Measurements from ENCODE around the gene NEDD8.

Gene NEDD8

GRCh38 chr14:24186831-24187538 is 45.2 kb downstream of the NEDD8 start:
- peaks cover 80% of the 10 kb centered on the region for H3K36me3 Mint-ChIP-seq (ENCODE audit: low read depth)
- H3K9me3 Mint-ChIP-seq = no peaks in the 10 kb centered on the region

DNA sequence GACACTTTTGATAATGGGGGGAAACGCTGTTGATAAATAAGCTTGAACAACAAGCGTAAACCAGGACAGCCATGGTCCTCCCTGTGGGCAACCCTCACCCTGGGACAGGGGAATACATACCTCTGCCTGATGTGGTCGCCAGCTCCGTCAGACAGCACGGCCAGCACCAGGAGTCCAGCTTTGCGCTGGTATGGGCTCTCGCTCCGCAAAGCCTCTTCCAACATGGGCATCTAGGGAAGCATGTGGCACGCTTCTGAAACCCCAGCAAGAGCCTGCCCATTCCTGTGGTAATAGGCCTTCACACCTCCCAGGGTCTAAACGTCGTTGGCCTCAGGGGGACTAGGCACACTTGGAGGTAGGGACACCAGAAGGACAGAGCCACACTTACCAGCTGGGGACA is 46.4 kb downstream of the NEDD8 start:
- H3K4me1 Mint-ChIP-seq (ENCODE audit: low read depth) = peaks cover 31% of the 10 kb centered on the region
- no peak overlapping the region for H3K4me3 Mint-ChIP-seq
- no peaks in the 10 kb centered on the region for H3K9me3 Mint-ChIP-seq
- H3K27me3 Mint-ChIP-seq = no peaks in the 10 kb centered on the region
- intact Hi-C loops (cut with micrococcal nuclease) = no loop called here
- H3K36me3 Mint-ChIP-seq (ENCODE audit: low read depth) = peaks cover 81% of the 10 kb centered on the region
- H3K27ac Mint-ChIP-seq = no peak overlapping the region

More at GRCh38 chr14:24186831-24187538, 45.2 kb downstream of the NEDD8 start:
- Mint-ChIP-seq H3K4me3 (no peak overlapping the region), H3K27ac (peak overlapping the region; percentile 81), H3K4me1 (ENCODE audit: low read depth) (peaks cover 37% of the 10 kb centered on the region), H3K27me3 (no peaks in the 10 kb centered on the region)
- intact Hi-C loops (cut with micrococcal nuclease) = no loop called here

- Mint-ChIP-seq H3K36me3 (ENCODE audit: low read depth) (peaks cover 81% of the 10 kb centered on the region), H3K4me1 (ENCODE audit: low read depth) (peaks cover 27% of the 10 kb centered on the region), H3K9me3 (no peaks in the 10 kb centered on the region), H3K27ac (no peak overlapping the region), H3K27me3 (no peaks in the 10 kb centered on the region), H3K4me3 (no peak overlapping the region)
- intact Hi-C loops (cut with micrococcal nuclease) = no loop called here
Observed at GRCh38 chr14:24185026-24185425, 47.1 kb downstream of the NEDD8 start.

DNA sequence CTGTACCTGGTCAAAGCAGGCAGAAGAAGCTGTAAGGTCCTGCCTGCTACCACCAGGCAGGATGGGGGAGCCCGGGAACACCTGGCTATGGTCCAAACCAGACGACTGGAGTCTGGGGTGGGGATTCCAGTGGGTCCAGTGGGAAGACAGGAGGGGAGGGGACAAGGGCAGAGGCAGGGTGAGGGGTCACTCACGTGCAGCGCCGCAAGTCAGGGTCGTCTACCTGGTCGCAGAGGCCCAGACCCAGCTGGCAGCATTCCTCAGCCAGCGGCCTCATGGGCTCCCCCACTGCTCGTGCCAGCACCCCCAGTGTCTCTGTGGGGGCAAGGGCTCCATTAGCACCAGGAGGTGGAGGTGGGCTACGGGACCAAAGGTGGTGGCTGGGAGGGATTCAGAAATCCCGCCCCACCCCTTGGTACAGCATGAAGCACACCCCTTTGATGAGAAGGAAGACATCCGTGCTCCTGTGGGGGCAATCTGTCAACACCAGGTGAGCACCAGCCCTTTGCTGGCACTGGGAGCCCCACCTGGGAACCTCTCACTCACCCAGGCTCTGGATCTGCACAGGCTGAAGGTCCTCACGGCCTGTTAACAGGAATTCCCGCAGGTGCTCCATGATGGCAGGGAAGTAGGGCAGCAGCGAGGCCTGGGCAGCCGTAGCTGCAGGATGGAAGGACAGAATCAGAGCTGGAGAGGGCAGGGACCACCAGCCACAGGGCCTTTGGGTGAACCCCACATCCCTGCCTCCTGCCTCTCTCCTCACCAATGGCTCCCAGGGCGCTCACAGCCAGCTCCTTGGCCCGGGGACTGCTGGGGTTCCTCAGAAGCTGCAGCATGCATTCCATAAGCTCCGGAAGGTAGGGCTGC is 47.8 kb downstream of the NEDD8 start:
- H3K36me3 Mint-ChIP-seq (ENCODE audit: low read depth) = peaks cover 84% of the 10 kb centered on the region
- no peaks in the 10 kb centered on the region for H3K27me3 Mint-ChIP-seq
- no peaks in the 10 kb centered on the region for H3K9me3 Mint-ChIP-seq
- H3K27ac Mint-ChIP-seq = no peak overlapping the region
- H3K4me3 Mint-ChIP-seq = no peak overlapping the region
- intact Hi-C loops (cut with micrococcal nuclease) = no loop called here
- peaks cover 22% of the 10 kb centered on the region for H3K4me1 Mint-ChIP-seq (ENCODE audit: low read depth)

DNA sequence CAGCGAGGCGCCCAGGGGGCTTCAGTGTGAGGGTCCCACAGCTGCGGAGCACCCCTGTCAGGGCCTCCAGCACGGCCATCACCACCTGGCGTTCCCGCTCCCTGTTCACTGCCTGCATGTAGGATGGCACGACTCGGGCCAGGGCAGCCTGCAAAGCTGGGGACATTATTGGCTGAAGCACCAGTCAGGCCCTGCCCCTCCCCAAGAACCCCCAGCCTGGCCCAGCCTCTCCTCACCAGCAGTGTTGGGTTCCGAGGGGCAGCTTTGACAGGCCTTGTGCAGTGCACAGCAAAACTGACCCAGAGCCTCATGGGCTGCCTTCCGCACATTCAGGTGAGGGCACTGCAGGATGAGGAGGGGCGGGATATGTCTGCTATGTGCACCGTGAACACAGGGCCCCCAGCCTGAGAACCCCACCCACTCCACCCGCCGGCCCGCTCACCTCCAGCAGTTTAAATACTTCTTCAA is 49.1 kb downstream of the NEDD8 start:
- intact Hi-C loops (cut with micrococcal nuclease) = no loop called here
- peaks cover 12% of the 10 kb centered on the region for H3K4me1 Mint-ChIP-seq (ENCODE audit: low read depth)
- no peaks in the 10 kb centered on the region for H3K27me3 Mint-ChIP-seq
- H3K4me3 Mint-ChIP-seq = no peak overlapping the region
- H3K36me3 Mint-ChIP-seq (ENCODE audit: low read depth) = peaks cover 92% of the 10 kb centered on the region
- H3K9me3 Mint-ChIP-seq = no peaks in the 10 kb centered on the region
- H3K27ac Mint-ChIP-seq = no peak overlapping the region

GRCh38 chr14:24182110-24182882 is 49.9 kb downstream of the NEDD8 start:
- no peak overlapping the region for H3K4me3 Mint-ChIP-seq
- H3K36me3 Mint-ChIP-seq (ENCODE audit: low read depth) = peaks cover 99% of the 10 kb centered on the region
- intact Hi-C loops (cut with micrococcal nuclease) = no loop called here
- no peaks in the 10 kb centered on the region for H3K27me3 Mint-ChIP-seq
- H3K4me1 Mint-ChIP-seq (ENCODE audit: low read depth) = peaks cover 5% of the 10 kb centered on the region
- H3K27ac Mint-ChIP-seq = no peak overlapping the region
- H3K9me3 Mint-ChIP-seq = no peaks in the 10 kb centered on the region

GRCh38 chr14:24181371-24182077 is 50.6 kb downstream of the NEDD8 start:
- no peak overlapping the region for H3K4me3 Mint-ChIP-seq

DNA sequence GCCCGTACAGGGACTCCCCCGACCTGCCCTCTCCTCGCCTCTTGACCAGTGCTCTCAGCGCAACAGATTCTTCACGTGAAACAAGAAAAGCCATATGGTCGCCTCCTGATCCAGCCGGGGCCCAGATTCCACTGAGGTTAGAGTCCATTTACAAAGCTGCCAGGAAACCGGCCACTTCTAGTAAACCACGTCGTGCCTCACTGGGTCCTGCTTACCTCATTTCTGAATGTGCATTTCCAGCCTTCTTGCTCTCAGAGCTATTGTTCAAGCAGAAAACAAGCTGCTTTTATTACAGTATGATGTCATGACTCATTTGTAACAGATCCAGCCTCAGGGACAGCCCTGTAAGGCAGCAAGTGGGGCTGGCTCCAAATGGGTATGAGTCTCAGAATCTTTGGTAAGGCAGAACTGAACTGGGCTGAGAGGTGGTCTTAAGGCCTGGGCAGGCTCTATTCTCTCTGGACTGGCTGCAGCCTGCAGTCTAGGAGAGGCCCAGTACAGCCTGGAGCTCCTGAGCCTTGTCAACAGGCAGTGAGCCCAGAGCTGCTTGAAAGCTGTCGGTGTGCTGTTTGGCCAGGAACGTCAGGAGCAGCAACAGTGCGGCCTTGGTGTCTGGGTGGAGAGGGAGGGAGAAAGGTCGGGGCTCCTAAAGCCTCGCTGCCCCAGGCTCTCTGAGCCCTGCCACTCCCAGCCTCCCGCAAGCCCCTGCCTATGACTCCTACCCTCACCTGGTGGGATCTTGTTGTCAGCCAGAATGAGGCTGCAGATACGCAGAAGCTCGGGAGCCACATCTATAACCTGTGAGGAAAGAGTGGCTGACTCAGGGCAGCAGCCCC is 52.0 kb downstream of the NEDD8 start:
- Mint-ChIP-seq H3K27ac (no peak overlapping the region), H3K27me3 (no peaks in the 10 kb centered on the region), H3K4me3 (no peak overlapping the region), H3K9me3 (no peaks in the 10 kb centered on the region), H3K4me1 (ENCODE audit: low read depth) (no peaks in the 10 kb centered on the region), H3K36me3 (ENCODE audit: low read depth) (peaks cover 100% of the 10 kb centered on the region)
- intact Hi-C loops (cut with micrococcal nuclease) = no loop called here

More at GRCh38 chr14:24181371-24182077, 50.6 kb downstream of the NEDD8 start:
- H3K9me3 Mint-ChIP-seq = no peaks in the 10 kb centered on the region
- H3K36me3 Mint-ChIP-seq (ENCODE audit: low read depth) = peaks cover 100% of the 10 kb centered on the region
- no peaks in the 10 kb centered on the region for H3K4me1 Mint-ChIP-seq (ENCODE audit: low read depth)
- intact Hi-C loops (cut with micrococcal nuclease) = no loop called here
- no peaks in the 10 kb centered on the region for H3K27me3 Mint-ChIP-seq
- H3K27ac Mint-ChIP-seq = no peak overlapping the region

GRCh38 chr14:24179294-24179960 is 52.7 kb downstream of the NEDD8 start:
- Mint-ChIP-seq H3K36me3 (ENCODE audit: low read depth) (peaks cover 100% of the 10 kb centered on the region), H3K27ac (no peak overlapping the region), H3K4me1 (ENCODE audit: low read depth) (no peaks in the 10 kb centered on the region), H3K27me3 (no peaks in the 10 kb centered on the region), H3K4me3 (no peak overlapping the region), H3K9me3 (no peaks in the 10 kb centered on the region)
- intact Hi-C loops (cut with micrococcal nuclease) = no loop called here

- intact Hi-C loops (cut with micrococcal nuclease) = no loop called here
- no peaks in the 10 kb centered on the region for H3K4me1 Mint-ChIP-seq (ENCODE audit: low read depth)
- H3K27ac Mint-ChIP-seq = no peak overlapping the region
- H3K27me3 Mint-ChIP-seq = no peaks in the 10 kb centered on the region
- H3K4me3 Mint-ChIP-seq = no peak overlapping the region
- H3K36me3 Mint-ChIP-seq (ENCODE audit: low read depth) = peaks cover 100% of the 10 kb centered on the region
- no peaks in the 10 kb centered on the region for H3K9me3 Mint-ChIP-seq
Observed at GRCh38 chr14:24178399-24179178, 53.6 kb downstream of the NEDD8 start.

- Mint-ChIP-seq H3K27ac (no peak overlapping the region), H3K4me3 (no peak overlapping the region), H3K9me3 (no peaks in the 10 kb centered on the region), H3K36me3 (ENCODE audit: low read depth) (peaks cover 100% of the 10 kb centered on the region), H3K4me1 (ENCODE audit: low read depth) (no peaks in the 10 kb centered on the region), H3K27me3 (no peaks in the 10 kb centered on the region)
- intact Hi-C loops (cut with micrococcal nuclease) = no loop called here
Observed at GRCh38 chr14:24177891-24178290, 54.3 kb downstream of the NEDD8 start.
